HUES64 (cell line): ENCODE data around the gene ANKK1.

Source experiments
- H3K27ac ChIP-seq: 2 replicates; pipeline ENCODE4 v1.7.0; 2013; ENCODE audit warnings: low read depth, low read length, inconsistent platforms
- H3K27me3 ChIP-seq: 2 replicates; pipeline ENCODE4 v1.6.1; 2013; ENCODE audit warnings: mild to moderate bottlenecking, low read length; ENCODE audit not compliant: insufficient read depth
- H3K36me3 ChIP-seq: 2 replicates; pipeline ENCODE4 v1.6.1; 2013; ENCODE audit warnings: mild to moderate bottlenecking, low read length; ENCODE audit not compliant: insufficient read depth
- H3K4me1 ChIP-seq: 2 replicates; pipeline ENCODE4 v1.6.1; 2013; ENCODE audit warnings: mild to moderate bottlenecking, low read length, moderate library complexity; ENCODE audit not compliant: insufficient read depth
- H3K4me3 ChIP-seq: 2 replicates; pipeline ENCODE4 v1.5.1; 2013; ENCODE audit warnings: mild to moderate bottlenecking, low read length, moderate library complexity
- H3K9ac ChIP-seq: 2 replicates; pipeline ENCODE4 v1.6.1; 2013; ENCODE audit warnings: mild to moderate bottlenecking, low read depth, low read length
- H3K9me3 ChIP-seq: 2 replicates; pipeline ENCODE4 v1.6.1; 2013; ENCODE audit warnings: low read depth, low read length; ENCODE audit not compliant: insufficient read depth
- WGBS: fragments of 150-250, 120-280 bp; methylation state at CpG from one replicate; pipeline ENCODE4 v1.1.7; 2013; ENCODE audit warnings: missing lambda C conversion rate; 5-methylcytosine and 5-hydroxymethylcytosine counted together

ANKK1 gene

DNA sequence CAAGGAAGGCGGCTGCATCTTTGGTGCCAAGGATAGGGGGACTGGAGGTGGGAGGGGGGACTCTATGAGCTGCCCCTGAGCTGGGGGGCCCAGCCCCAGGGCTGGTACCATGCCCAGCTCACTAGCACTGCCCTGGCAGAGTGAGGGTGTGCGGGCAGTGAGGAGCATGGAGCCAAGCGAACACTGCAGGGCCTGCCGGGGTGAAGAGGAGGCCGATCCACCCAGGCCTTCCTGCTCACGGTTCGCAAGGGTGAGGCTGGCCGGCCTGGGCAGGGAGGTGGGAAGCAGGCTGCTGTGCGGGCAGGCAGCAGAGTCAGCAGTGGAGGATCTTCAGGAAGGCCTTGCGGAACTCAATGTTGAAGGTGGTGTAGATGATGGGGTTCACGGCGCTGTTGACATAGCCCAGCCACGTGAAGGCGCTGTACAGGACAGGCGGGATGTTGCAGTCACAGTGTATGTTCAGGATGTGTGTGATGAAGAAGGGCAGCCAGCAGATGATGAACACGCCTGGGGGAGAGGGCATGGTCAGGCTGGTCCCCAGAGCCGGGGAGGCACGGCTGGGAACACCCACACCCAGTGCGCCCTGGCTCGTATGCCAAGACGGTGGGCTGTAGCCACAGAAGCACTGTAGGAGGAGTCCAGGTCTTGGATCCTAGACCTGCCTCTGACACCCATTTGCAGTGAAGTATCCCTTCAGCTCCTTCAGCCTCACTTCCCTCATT is 23.0 kb downstream of the ANKK1 start:
- Histone ChIP-seq H3K9ac (no peak overlapping the region), H3K27me3 (no peaks in the 10 kb centered on the region), H3K36me3 (no peaks in the 10 kb centered on the region), H3K4me3 (no peak overlapping the region), H3K27ac (no peak overlapping the region), H3K4me1 (no peaks in the 10 kb centered on the region), H3K9me3 (no peaks in the 10 kb centered on the region)
- 90% methylated on average over 21 of the region's 21 CpGs for WGBS

DNA sequence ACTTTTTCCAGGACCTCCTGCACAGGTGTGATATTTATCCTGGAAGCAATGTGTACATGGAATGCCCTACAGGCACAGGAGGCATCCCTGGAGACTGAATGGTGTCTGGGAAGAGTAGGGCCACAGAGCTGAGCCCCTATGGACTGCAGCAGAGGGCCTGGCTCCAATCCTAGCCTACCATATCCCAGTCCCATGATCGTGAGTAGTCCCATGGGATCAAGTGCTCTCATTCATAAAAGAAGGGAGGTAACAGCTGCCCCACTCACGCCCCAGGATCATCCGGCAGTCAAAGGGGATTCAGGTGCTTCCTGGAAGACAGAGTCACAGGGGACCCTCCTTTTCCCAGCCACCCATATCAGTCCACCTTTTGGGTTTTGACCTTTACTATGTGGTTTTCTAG is 24.0 kb downstream of the ANKK1 start:
- 92% methylated on average over 3 of the region's 3 CpGs for WGBS
- H3K9ac ChIP-seq, result no peak overlapping the region
- no peaks in the 10 kb centered on the region for H3K27me3 ChIP-seq
- H3K4me3 ChIP-seq, result no peak overlapping the region
- H3K36me3 ChIP-seq, result no peaks in the 10 kb centered on the region
- H3K9me3 ChIP-seq, result no peaks in the 10 kb centered on the region
- H3K4me1 ChIP-seq, result no peaks in the 10 kb centered on the region
- no peak overlapping the region for H3K27ac ChIP-seq

DNA sequence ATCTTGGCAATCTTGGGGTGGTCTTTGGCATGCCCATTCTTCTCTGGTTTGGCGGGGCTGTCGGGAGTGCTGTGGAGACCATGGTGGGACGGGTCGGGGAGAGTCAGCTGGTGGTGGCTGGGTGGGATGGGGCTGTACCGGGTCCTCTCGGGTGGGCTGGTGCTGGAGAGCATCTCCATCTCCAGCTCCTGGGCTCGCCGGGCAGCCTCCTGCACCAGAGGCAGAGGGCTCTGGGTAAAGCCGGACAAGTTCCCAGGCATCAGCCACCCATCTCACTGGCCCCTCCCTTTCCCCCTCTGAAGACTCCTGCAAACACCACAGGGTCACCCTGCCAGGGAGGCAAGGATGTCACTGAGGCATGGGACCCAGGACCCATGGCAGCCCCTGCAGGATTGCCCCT is 25.1 kb downstream of the ANKK1 start:
- no peak overlapping the region for H3K27ac ChIP-seq
- H3K9me3 ChIP-seq, result no peaks in the 10 kb centered on the region
- H3K27me3 ChIP-seq, result no peaks in the 10 kb centered on the region
- 85% methylated on average over 9 of the region's 9 CpGs for WGBS
- no peaks in the 10 kb centered on the region for H3K4me1 ChIP-seq
- no peak overlapping the region for H3K9ac ChIP-seq
- no peaks in the 10 kb centered on the region for H3K36me3 ChIP-seq
- H3K4me3 ChIP-seq, result no peak overlapping the region

- Histone ChIP-seq H3K27ac (no peak overlapping the region), H3K27me3 (no peaks in the 10 kb centered on the region), H3K4me3 (no peak overlapping the region), H3K36me3 (no peaks in the 10 kb centered on the region), H3K9me3 (no peaks in the 10 kb centered on the region), H3K9ac (no peak overlapping the region), H3K4me1 (no peaks in the 10 kb centered on the region)
- WGBS, result 97% methylated on average over 16 of the region's 16 CpGs
Measured at GRCh38 chr11:113415343-113415742, 27.8 kb downstream of the ANKK1 start.

DNA sequence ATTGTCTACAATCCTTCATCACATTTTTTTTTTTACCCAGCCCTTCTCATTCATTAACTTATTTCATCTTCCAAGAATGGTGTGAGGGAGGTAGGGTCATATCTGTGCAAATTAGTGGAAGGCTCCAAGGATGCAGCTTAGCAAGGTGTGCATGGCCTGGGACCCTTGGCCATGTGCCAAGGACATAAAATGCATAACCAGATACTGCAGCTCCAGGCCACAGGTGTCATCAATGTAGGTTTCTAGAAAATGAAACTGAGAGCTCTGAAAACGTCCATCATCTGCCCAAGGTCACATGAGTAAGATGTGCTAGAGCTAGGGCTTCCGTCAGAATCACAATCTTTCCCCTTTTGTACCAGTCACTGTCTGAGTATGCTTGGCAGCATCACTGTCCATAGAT is 29.8 kb downstream of the ANKK1 start:
- Histone ChIP-seq H3K4me3 (no peak overlapping the region), H3K9ac (no peak overlapping the region), H3K27me3 (no peaks in the 10 kb centered on the region), H3K27ac (no peak overlapping the region), H3K36me3 (no peaks in the 10 kb centered on the region), H3K9me3 (no peaks in the 10 kb centered on the region), H3K4me1 (no peaks in the 10 kb centered on the region)
- 82% methylated on average over 2 of the region's 2 CpGs for WGBS

- no peaks in the 10 kb centered on the region for H3K36me3 ChIP-seq
- H3K9me3 ChIP-seq, result no peaks in the 10 kb centered on the region
- H3K27ac ChIP-seq, result no peak overlapping the region
- H3K9ac ChIP-seq, result no peak overlapping the region
- H3K4me3 ChIP-seq, result no peak overlapping the region
- no peaks in the 10 kb centered on the region for H3K27me3 ChIP-seq
- no peaks in the 10 kb centered on the region for H3K4me1 ChIP-seq
- WGBS, result 93% methylated on average over 13 of the region's 14 CpGs
Measured at GRCh38 chr11:113419454-113420003, 31.9 kb downstream of the ANKK1 start.

GRCh38 chr11:113420808-113421207 is 33.2 kb downstream of the ANKK1 start:
- H3K27me3 ChIP-seq, result no peaks in the 10 kb centered on the region
- no peaks in the 10 kb centered on the region for H3K36me3 ChIP-seq
- H3K9me3 ChIP-seq, result no peaks in the 10 kb centered on the region
- no peak overlapping the region for H3K9ac ChIP-seq
- H3K4me3 ChIP-seq, result no peak overlapping the region
- no peaks in the 10 kb centered on the region for H3K4me1 ChIP-seq
- no peak overlapping the region for H3K27ac ChIP-seq
- WGBS, result 41% methylated on average over 2 of the region's 2 CpGs

DNA sequence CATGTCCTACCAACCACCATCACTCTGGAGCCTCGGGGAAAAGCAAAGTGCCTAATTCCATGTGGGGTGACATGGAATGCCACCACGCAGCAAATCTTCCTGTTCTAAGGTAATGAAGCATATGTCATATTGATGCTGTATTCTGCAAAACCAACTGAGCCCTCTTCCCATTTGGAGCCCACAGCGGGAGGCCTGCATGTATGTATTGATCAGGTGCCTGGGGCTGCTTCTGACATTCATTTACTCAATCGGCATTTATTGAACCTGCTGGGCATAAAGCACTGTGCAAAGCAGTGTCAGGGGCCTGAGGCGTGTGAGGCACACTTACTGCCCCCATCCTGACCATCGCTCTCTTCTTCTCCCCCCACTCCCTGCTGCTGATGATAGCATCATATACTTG is 39.1 kb downstream of the ANKK1 start:
- Histone ChIP-seq H3K27me3 (no peaks in the 10 kb centered on the region), H3K27ac (no peak overlapping the region), H3K36me3 (no peaks in the 10 kb centered on the region), H3K4me1 (no peaks in the 10 kb centered on the region), H3K4me3 (no peak overlapping the region), H3K9ac (no peak overlapping the region), H3K9me3 (no peaks in the 10 kb centered on the region)
- 87% methylated on average over 5 of the region's 6 CpGs for WGBS

GRCh38 chr11:113431746-113432145 is 44.2 kb downstream of the ANKK1 start:
- Histone ChIP-seq H3K9ac (no peak overlapping the region), H3K4me3 (no peak overlapping the region), H3K27ac (no peak overlapping the region), H3K4me1 (peaks cover 10% of the 10 kb centered on the region; the same call in 1 of the 2 replicates), H3K27me3 (no peaks in the 10 kb centered on the region), H3K9me3 (no peaks in the 10 kb centered on the region), H3K36me3 (no peaks in the 10 kb centered on the region)
- 94% methylated on average over 4 of the region's 4 CpGs for WGBS

- no peaks in the 10 kb centered on the region for H3K27me3 ChIP-seq
- no peaks in the 10 kb centered on the region for H3K36me3 ChIP-seq
- no peak overlapping the region for H3K27ac ChIP-seq
- WGBS, result 88% methylated on average over 8 of the region's 8 CpGs
- H3K9ac ChIP-seq, result no peak overlapping the region
- peaks cover 10% of the 10 kb centered on the region; the same call in 1 of the 2 replicates for H3K4me1 ChIP-seq
- no peak overlapping the region for H3K4me3 ChIP-seq
- H3K9me3 ChIP-seq, result no peaks in the 10 kb centered on the region
Measured at GRCh38 chr11:113435190-113435968, 47.8 kb downstream of the ANKK1 start.

DNA sequence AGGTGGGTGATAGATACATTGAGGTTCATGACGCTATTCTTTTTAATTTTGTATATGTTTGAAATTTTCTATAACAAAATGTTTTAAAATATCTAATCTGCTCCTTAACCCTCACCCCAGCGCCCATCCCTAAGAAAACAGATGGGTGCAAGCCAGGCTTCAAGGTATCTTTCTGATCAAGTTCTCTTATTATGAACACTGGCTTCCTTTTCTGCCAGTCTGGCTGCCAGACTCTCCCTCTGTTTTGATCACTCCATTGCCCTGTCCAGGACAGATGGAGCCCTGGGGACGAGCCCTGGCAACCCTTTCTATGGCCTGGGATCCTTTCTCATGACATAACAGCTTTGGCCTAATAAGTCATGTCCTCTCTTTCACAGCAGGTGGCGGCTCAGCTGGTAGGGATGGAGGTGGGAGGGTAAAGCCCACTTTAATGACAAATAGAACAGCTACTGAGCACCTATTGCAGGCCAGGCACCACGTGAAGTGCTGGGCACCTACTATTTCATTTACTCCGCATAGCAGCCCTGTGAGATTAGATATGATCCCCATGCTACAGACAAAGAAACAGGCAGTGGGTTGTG is 49.2 kb downstream of the ANKK1 start:
- 71% methylated on average over 6 of the region's 6 CpGs for WGBS
- Histone ChIP-seq H3K9me3 (no peaks in the 10 kb centered on the region), H3K4me1 (peaks cover 10% of the 10 kb centered on the region; the same call in 1 of the 2 replicates), H3K9ac (no peak overlapping the region), H3K4me3 (no peak overlapping the region), H3K27ac (no peak overlapping the region), H3K27me3 (no peaks in the 10 kb centered on the region), H3K36me3 (no peaks in the 10 kb centered on the region)
